ENCODE measurements around the gene BAIAP2L1.

DNA sequence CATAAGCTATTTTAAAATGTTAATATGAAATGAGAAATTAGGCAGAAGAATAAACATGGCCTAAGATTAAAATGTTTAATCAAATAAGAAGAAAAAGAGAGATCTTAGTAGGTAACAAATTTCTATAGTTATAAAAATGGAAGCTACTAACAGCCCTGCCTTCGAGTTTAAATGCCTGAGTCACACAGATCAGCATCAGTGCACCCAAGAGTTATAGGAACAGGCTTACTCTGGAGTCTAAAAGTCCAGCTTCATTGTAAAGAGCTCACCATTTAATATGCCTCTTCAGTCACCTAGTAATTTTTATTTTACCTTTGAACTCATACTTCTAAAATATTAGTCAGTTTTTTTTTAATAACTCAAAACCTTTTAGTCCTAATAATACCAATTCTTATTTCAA is 66.8 kb downstream of the BAIAP2L1 start:
- TF ChIP-seq, protein P1, sequence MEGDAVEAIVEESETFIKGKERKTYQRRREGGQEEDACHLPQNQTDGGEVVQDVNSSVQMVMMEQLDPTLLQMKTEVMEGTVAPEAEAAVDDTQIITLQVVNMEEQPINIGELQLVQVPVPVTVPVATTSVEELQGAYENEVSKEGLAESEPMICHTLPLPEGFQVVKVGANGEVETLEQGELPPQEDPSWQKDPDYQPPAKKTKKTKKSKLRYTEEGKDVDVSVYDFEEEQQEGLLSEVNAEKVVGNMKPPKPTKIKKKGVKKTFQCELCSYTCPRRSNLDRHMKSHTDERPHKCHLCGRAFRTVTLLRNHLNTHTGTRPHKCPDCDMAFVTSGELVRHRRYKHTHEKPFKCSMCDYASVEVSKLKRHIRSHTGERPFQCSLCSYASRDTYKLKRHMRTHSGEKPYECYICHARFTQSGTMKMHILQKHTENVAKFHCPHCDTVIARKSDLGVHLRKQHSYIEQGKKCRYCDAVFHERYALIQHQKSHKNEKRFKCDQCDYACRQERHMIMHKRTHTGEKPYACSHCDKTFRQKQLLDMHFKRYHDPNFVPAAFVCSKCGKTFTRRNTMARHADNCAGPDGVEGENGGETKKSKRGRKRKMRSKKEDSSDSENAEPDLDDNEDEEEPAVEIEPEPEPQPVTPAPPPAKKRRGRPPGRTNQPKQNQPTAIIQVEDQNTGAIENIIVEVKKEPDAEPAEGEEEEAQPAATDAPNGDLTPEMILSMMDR (IDR thresholded peaks at IDR 0.05): no peak
- TF ChIP-seq POLR2A (IDR thresholded peaks at IDR 0.05): no peak

All from adrenal gland (tissue), 5 donors.